HG03575 (cell line): Measurements from ENCODE around the gene MYL4.
"Not testable (repeated sequence)": the region's sequence is repeated elsewhere in the genome, so short reads cannot be mapped to it uniquely, and the experiment has no call there.

Experiments used
- ATAC-seq: cut with Tn5 transposase; IDR thresholded peaks from one replicate; pipeline ENCODE4 v1.9.1; 2021; ENCODE audit not compliant: unreplicated experiment, insufficient number of reproducible peaks, low FRiP score; ENCODE audit errors: extremely low read depth

Gene MYL4

DNA sequence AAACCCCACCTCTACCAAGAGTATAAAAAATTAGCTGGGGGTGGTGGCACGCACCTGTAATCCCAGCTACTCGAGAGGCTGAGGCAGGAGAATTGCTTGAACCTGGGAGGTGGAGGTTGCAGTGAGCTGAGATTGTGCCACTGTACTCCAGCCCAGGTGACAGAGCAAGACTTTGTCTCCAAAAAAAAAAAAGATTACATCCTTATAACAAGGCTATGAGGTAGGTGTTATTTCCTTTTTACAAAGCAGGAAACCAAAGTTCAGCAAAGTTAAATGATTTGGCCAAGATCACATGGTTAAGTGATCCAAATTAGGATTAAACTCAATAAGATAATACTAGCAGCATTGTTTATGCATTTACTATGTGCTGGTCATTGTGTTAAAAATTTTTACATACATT is 8.1 kb downstream of the MYL4 start:
- not testable (repeated sequence) for ATAC-seq

DNA sequence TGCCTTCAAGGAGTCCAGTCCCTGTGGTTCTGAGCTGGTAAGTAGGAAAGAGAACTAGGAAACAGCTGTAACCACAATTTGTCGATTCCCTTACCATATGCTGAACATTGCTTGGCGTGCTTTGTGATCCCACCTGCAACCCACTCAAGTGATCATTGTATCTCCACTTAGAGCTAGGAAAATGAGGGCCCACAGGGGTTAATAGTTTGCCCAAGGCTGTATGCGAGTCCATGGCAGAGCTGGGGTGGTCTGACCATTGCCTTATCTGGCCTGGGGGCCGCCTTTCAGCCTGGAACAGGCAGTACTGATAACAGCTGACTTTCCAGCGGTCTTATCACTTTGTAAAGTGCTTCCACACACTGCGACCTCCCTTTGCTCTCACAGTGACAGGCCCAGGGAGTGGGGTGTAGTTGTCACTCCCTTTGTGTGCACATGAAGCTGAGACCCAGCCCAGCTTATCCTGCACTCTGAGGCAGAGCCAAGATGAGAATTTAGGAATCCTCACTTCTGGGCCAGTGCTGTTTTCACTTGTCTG is 9.8 kb downstream of the MYL4 start:
- no peak for ATAC-seq

GRCh38 chr17:47219621-47220475 is 10.7 kb downstream of the MYL4 start:
- no peak for ATAC-seq

GRCh38 chr17:47220531-47220999 is 11.4 kb downstream of the MYL4 start:
- ATAC-seq = no peak

DNA sequence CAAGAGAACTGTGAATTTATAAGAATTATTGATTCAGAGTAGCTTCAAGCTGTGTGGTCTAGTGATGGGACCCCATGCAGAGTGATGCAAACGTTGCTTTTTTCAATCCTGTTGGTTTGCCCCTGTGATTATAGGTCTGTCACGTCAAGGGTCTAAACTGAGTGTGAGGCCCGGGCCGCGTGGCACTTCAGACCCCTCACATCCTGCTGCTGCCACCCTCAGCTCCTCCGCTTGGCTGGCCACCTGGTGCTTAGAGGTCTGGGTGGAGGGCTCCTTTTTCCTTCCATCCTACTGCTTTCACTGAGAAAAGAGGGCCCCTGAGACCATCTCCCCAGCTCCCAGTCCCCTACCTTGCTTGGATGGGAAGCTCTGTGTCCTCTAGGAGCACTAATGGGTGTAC is 12.0 kb downstream of the MYL4 start:
- no peak for ATAC-seq

- ATAC-seq = no peak
Observed at GRCh38 chr17:47222047-47222446, 12.9 kb downstream of the MYL4 start.

DNA sequence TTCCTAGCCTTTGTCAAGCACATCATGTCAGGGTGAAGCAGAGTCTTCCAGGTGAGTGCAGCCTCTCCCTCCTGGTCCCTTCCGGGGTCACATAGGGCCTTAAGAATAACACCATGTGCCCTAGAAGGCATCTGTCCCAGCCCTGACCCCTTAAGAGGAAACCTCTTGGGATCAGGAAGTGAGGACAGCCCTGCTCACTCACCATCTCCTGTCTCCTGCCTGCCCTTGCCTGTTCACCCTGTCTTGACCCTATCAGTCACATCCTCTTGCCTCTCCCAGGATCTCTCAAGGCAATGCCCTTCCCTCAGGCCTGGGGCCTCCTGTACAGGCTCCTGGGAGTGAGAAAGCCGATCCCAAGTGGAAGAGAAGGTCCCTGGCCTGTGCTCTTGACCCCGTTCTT is 13.9 kb downstream of the MYL4 start:
- no peak for ATAC-seq

- no peak for ATAC-seq
Observed at GRCh38 chr17:47223460-47223859, 14.3 kb downstream of the MYL4 start.

GRCh38 chr17:47224077-47224476 is 14.9 kb downstream of the MYL4 start:
- not testable (repeated sequence) for ATAC-seq

DNA sequence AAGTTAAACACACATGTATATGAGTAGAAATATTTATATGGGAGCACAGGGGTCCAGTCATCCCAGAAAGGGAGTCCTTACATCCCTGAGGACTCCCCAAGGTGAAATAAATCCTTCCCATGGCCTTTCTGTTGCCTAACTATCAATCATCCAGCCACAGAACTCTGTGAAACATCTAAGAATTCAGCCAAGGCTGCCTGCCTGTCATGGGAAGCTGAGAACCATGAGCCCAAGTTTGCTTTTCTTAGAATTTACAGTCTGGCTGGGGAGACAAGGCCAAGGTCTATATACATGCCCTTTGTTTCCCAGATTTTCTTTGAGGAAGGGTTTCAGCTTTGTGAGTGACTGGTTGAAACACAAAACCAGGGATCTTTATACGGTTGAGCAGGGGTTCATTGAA is 15.8 kb downstream of the MYL4 start:
- ATAC-seq = no peak

DNA sequence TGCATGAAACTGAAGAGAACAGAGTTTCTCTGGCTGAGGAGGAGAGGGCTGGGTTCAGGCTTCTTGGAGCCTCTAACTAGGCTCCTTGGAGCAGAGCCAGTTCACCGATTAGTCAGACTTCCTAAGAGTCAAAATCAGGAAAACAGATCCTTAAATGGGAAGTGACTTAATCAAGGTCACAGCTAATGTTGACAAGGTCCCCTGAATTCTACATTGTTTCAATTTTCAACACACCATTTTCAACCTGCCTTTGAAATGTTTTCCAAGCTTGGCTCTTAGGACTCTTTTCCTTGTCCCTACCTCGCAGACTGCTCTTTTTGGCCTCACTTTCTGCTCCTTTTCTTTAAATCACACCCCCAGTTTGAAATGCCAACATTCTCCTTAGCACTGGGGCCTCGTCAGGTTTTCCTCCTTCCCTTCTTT is 16.3 kb downstream of the MYL4 start:
- no peak for ATAC-seq

DNA sequence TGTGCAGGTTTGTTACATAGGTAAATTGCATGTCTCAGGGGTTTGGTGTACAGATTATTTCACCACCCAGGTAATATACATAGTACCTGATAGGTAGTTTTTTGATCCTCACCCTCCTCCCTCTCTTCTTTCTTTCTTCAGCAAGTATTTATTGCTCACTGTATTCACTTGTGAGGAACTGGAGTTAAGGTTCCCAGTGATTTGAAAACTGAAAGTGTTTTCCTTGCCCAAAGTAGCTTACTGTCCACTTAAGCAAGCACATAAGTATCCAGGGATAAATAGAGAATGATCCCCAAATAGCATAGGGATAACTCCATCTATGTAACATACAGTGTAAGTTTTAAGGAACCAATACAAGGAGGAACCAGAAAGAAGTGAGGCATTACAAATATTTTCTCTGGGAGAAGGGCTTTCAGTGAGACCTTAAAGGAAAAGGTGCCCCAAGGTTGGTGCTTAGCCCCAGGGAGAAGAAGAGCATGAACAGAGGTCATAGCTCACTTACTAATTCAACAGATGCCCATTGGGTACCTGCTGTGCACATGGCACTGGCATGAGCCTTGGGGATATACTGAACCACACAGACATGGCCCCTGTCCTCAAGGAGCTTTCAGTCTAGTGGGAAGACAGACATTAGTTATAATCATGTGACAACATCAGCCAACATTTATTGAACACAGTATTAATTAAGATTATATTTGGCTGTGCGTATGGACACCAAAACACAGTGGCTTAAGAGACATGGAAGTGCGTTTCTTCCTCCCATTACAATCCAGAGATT is 17.0 kb downstream of the MYL4 start:
- no peak for ATAC-seq

DNA sequence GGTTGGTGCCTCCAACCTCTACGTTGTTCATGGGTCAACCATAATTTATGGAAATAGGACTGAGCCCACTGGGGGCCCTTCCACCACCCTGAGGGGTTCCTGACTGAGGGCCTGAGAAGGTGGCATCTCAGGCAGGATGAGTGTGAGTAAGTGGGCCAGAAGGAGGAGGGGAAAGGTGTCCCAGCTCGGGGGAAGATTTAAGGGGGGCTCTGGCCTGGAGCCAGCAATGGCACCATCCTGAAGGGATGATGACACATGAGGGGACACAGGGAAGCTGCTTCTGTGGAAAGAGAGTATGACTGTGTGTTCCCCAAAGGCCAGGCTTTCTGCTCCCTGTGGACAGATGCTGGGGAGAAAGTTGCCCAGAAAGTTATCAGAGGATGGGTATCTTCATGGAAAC is 18.7 kb downstream of the MYL4 start:
- ATAC-seq = no peak

GRCh38 chr17:47229535-47230443 is 20.6 kb downstream of the MYL4 start:
- no peak for ATAC-seq

GRCh38 chr17:47230864-47231263 is 21.7 kb downstream of the MYL4 start:
- no peak for ATAC-seq

- ATAC-seq = no peak
Observed at GRCh38 chr17:47231334-47231733, 22.2 kb downstream of the MYL4 start.

DNA sequence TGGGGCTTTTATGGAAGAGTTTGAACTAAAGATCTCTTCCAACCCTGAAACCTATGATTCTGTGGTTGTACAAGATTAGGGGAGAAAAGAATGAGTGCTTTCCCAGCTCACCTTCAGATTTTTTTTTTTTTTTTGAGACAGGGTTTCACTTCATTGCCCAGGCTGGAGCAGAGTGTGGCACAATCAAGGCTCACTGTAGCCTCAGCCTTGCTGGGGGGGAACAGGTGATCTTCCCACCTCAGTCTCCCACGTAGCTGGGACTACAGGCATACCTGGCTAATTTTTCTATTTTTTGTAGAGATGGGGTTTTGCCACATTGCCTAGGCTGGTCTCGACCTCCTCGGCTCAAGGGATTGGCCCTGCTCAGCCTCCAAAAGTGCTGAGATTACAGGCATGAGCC is 22.7 kb downstream of the MYL4 start:
- no peak for ATAC-seq

DNA sequence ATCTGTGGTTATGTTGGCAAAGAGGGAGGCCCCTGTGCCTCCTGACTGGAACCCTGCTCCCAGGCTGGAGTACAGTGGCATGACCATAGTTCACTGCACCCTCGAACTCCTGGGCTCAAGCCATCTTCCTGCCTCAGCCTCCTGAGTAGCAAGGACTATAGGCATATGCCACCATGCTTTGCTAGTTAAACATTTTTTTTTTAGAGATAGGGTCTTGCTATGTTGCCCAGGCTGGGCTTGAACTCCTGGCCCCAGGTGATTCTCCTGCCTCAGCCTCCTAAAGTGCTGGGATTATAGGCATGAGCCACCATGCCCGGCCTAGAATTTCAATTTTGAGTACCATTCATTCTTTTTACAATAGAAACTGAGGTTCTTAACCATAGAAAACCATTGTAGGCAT is 23.3 kb downstream of the MYL4 start:
- ATAC-seq = no peak

GRCh38 chr17:47235506-47235905 is 26.4 kb downstream of the MYL4 start:
- no peak for ATAC-seq
